ENCODE data around the gene FABP1.
A peak's percentile ranks its signal among the peaks of the same experiment; 100 is the strongest.

Gene FABP1

DNA sequence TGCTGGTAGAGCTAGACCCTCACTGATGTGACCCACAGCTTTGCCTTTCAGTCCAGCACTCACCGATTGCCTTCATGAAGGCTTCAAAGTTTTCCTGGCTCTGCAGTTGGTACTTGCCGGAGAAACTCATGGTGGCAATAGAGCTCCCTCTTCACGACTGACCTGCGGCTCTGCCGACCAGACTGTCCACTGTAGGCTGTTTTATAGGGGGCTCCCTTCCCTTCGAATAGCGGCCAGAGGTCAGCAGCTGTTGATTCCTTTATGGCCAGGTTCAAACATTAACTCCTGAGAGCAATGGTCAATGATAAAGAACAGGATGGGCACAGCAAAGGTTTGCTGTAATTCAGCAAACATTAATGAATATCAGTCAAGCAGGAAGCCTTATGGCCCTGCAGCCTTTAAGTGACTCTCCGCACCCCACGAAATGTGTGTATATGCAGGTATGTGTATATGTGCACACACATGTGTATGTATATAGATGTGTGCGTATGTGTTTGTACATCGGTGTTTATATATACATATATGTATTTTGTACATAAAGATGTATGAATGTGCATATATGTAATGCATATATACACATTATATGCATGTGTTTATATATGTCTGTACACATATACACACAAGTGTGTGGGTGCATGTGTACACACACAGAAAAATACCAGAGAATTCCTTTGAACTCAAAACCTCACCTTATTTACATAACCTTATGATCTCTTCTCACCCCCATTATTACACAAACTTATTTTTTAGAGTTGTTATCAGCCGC, at the start of gene FABP1:
Gene FABP1, minus strand, starts transcription at position 175 of the 766 bp plus-strand sequence. Its CDS starts 45 bp downstream, at position 130.
- DNase-seq = no peak

DNA sequence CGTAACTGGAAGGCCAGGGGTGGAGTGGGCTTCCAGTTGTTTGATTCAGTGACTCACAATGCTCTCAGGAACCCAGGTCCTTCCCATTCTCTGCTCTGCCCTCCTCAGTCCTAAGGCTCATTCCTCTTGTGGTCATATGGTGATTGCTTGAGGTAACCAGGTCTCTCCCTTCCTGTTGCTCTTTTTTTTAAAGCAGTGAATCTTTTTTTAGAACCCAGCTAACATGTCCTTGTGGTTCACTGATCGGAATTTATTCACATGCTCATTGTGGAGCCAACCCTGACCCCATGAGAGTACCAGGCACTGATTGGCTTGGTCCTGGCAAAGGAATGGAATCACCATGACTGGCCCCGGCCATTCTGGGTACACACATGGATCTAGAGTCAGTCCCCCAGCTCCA, 49.7 kb upstream of the FABP1 start:
- DNase-seq = no peak

DNA sequence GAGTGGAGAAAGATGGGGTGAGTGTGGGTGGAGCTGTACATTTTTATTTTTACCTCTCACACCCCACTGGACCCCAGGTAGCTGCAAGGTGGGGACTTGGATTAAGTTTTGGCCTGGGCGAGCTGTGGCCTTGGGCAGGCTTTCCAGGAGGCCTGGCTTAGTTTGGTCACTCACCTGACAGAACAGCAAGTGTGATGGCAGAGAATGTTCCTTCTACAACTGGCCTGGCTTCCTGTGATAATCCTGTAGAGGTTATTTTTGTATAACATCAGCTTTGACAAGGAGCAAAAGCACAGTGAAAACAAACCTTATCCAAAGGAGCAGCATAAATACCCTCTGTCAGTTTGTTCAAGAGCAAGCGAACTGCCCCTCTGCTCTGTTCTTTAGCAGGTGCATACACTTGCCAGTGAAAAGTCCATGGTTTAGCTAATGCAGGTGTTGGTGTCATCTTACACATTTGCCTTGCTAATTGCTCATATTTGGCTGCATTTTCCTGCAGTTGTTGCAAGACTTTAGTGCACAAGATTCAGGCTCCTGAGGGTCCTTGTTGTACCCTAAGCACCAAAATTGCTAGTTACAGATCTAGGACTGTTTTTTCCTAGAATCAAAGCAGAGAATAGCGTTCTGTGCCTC, 48.6 kb upstream of the FABP1 start:
- DNase-seq = peak; percentile 57

DNA sequence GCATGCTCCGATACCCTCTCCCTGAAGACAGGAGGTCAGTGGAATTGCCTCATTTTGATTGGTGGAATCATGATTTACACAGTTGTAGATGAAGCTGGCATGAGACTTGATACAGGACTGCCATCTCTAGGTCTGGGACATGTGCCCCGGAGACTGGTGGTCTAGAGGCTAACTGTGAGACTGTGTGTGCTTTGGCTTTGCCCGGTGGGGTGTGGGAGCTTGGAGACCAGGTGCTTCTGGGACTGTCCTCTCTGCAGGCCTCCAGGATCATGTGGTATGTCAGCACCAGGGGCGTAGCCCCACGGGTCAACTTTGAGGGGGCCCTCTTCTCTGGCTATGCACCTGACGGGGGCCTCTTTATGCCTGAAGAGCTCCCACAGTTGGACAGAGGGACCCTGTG, 45.0 kb upstream of the FABP1 start:
- DNase-seq = no peak

DNA sequence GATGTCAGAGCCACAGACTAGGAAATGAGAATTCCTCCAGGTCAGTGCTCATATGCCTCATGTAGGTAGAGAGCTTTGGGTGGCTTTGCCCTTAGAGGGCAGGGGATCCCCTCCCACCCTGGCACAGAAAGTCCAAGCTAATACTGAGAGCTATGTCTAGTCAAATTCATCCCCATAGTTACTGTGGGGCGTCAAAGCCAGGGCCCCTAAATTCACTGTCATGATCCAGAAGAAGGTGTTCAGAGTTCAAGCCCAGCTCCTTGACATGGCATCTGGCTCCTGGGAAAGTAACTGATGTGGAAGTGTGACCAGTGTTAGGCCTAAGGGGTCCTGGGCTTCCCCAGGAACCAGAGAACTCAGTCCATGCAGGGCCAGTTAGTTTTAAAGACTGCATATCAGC, 44.1 kb upstream of the FABP1 start:
- DNase-seq = no peak

DNA sequence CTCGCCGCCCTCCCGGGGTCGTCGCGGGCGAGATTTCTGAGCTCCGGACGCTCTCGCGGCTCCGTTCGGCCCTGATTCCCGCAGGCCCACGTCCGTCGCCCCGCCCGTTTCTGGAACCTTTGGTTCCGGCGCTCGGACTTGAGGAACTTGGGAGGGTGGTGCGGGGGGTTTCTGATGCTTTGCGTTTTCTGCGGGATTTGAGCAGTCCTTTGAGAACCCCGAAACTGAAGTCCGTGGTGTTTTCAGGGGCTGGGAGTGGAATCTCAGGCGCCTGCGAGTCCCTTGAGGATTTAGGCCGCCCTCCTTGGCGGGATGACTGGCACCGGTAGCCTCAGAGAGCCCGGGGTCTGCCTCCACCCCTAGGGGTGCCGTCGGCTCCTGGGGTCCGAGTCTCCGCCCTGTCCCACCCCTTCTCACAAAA, 42.6 kb upstream of the FABP1 start:
- DNase-seq = peak; percentile 45

DNA sequence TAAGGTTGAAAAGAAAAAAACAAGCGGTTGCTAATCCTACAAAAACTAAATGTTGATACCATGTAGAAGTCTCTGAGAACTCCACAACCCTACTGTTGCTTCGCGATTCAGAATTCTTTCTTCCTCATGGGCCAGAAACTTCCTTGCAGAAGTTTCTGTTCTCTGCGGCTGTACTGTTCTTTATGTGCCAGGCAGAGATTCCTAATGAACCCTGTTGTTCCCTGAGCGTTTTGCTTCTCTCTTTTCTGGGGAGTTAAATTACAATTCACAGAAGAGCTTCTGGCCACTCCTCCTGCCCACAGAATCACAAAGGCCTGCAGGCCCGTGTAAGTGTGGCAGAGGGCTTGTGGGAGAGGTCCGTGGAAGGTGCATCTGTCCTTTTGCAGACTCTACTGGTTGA, 40.5 kb upstream of the FABP1 start:
- DNase-seq = no peak

DNA sequence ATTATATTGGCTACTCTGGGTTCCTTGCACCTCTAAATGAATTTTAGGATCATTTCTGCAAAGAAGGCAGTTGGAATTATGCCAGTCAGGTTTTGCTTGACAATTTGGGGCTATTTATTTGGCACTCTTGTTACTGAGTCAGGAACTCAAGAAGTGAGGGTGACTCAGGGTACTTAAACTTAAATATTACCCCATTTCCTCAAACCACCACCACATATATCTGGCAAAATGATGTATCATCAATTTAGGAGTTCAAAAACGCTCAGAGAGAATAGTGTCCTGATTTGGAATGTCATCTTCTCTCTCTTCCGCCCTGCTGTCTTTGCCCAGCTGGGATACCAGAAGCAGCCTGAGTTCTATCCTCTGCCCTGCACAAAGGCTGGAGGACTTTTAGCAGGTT, 39.9 kb upstream of the FABP1 start:
- DNase-seq = no peak

DNA sequence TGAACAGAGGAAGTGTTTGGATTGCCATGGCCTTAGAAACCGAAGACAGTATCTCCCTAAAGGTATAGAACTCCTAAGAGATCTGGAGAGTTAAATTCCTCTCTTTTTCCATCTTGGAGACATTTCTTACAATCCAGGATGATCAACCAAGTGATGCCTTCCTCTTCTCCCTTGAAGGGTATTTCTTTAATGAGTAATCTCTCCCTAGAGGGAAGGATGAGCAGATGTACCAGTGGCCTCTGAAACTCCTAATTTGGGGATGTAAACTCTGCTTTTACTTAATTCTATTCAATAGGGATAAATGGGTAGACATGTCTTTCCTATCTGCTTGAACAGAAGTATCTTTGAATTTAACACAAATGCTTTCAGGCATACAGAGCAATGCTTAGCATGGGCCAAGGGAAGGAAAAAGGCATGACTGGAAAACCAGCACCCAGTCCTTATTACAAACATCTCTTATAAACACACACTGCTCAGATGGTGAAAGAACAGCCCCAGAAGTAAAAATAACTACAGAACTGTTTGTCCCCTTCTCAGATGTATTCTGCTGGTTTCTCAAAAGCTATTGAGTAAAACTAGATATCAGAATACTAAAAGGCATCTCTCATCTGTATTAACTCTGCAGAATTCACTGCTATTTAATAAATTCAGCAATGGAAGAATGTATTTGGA, 37.6 kb upstream of the FABP1 start:
- no peak for DNase-seq

DNA sequence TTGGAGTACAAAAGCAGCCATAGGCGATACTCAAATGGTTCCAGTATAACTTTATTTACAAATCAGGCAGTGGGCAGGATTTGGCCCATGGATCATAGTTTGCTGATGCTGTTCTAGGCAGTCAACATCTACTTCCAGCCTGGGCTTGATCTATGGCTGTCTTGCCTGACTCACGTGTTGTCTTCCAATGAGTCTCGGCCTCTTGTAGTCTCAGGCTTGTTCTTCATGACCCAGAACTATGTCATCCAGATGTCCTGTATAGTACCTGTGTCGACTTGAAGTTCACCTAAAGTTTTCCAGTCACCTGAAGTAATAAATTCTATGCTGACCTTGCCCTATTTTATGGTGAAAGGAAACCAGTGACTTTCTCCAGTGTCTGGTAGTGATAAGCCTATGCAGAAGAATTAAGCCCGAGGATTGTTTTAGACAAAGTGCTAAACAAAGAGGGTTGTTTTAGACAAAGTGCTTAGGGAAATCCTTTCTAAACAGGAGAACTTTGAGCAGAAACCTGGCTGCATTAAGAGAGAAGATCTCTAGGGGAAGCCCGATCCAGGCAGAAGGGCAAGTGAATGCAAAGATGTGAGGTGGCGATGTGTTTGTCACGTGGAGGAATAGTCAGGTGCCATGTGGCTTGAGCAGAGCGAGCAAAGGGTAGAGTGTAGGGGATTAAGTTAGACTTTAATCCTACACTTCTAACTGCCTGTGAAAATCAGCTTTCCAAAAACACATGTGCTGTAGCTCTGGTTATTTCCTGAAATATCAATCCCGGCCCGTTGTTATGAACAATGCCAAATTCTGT, 33.8 kb upstream of the FABP1 start:
- no peak for DNase-seq

DNA sequence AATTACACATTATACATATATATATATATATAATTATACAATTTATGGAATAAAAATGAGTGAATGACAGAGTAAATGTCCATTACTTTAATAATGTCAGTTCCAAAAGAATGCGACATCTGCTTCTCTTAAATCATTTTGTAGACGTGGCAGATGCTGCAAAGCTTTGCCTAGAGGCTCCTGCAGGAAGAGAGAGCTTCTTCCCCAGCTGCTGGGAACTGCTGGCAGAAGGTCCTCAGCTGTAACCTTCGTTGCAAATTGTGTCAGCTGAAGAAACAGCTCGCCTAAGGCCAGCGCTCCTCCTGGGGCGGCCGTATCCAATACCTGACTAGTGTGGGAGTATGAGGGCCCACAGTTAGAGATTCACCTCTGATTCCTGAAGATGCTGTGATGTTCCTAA, 32.7 kb upstream of the FABP1 start:
- DNase-seq = no peak

DNA sequence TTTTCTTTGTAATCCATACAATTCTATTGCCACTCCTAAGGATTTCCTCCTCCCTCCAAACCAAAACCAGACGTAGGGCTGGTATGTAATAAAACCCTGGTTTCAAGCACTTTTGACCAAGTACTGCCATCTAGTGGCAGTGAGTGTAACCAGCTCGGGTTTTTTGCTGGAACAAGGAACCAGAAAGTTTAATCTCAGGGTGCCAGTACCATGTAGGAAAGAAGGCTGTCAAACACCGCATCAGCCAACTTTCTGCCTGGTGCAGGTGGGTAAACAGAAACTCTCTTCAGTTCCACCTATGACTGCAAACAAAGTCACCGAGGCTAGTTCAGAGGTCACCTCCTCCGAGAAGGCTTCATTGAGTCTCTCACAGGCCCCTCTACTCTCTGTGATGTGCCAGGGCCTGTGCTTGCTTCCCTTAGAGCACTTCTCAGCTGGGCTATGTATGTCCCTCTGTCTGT, 32.1 kb upstream of the FABP1 start:
- DNase-seq = peak; percentile 66

DNA sequence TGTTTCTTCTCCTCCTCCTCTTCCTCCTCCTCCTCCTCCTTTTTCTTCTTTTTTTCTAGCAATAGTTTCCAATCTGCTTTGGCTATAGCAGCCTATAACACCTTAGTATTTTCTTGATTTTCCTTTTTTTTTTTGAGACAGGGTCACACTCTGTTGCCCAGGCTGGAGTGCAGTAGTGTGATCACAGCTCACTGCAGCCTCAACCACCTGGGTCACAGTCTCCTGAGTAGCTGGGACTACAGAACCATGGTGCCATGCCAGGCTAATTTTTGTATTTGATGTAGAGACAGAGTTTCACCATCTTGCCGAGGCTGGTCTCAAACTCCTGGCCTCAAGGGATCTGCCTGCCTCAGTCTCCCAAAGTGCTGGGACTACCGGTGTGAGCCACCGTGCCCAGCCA, 31.6 kb upstream of the FABP1 start:
- DNase-seq = no peak

DNA sequence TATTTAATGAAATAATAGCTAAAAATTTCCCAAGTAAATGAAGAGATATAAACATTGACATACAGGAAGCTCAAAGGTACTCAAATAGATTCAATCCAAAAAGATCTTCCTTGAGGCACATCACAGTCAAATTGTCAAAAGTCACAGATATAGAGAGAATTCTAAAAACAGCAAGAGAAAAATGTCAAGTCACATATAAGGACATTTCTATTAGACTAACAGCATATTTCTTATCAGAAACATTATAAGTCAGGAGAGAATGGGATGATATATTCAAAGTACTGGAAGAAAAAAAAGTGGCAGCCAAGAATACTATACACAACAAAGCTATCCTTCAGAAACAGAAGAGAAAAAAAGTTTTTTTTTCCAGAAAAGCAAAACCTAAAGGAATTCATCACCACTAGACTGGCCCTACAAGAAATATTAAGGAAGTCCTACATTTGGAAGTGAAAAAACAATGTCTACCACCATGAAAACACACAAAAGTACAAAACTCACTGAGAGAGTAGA, 21.1 kb upstream of the FABP1 start:
- DNase-seq = no peak

DNA sequence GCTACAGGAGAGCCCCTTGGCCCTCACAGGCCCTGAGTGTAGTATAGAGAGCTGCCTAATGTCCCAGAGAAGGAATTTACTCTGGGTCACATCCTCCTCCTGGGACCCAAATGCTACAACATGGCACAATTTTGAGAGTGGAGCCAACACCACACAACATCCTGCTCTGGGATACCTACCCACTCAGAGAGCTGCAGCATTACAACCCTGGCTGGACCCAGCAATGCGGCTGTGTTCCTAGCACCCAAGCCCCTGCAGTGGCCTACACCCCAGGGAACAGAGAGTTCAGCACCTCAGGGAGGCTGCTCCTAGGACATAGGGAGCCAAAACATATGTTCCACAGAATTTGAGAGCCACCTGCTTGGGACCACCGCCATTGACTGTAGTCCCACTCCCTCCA, 19.3 kb upstream of the FABP1 start:
- no peak for DNase-seq

DNA sequence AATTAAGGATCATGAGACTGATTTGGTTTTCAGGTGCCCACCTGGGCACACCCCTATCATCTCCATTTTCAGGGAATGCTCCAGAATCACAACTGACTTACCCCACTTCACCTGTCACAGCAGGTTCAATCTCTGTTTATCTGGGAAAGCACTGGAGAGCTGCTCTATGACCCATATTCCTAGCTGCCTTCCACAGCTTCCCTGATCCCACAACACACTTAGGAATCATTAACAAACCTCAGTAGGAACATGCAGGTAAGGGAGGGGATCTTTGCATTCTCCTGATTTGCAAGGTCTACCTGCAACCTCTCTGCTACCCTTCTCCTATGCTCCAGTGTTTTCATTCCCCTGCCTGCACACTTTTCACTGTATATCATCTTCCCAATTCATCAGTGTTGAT, 18.7 kb upstream of the FABP1 start:
- no peak for DNase-seq

DNA sequence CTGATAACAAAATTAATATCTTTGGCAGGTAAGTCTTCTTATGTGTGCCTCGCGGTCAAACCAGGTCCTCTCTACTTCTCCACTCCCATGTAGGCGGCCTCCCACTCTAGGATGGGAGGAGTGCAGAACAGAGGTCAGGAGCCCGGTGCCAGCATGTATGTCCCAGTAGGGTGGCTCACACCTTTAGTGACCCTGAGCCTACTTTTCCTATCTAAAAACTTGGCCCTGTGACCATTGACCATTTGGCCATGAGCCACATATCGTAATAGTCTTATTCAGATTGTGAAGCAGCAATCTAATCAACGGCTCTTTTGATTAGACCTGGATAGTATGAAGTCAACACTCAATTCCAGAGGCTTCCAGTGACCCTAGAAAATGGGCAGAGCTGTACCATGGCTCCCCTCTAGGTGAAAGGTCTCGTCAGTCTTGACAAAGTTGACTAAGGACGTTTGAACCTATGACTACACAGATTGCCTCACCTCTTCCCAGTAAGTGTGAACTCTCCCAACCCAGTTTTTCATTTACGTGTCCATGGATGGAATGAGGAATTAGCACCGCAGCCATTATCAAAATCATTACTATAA, 17.1 kb upstream of the FABP1 start:
- DNase-seq = no peak

DNA sequence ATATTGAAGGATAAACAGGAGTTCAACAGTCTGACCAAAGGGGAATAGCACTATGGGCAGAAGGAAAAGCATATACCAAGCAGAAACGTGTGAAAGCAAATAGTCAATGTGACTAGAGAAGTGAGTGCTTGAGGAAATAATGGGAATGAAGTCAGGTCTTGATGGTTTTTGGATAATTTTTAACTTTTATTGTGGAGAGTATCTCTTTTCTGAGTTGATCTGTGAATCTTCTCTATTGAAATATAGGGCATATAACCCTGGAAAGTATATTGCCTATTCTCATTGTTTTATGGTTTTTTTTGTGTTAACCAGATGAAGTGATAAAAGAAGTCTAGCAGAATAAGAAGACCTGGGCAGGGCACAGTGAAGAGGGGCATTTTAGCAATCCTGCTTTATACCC, 16.4 kb upstream of the FABP1 start:
- no peak for DNase-seq

DNA sequence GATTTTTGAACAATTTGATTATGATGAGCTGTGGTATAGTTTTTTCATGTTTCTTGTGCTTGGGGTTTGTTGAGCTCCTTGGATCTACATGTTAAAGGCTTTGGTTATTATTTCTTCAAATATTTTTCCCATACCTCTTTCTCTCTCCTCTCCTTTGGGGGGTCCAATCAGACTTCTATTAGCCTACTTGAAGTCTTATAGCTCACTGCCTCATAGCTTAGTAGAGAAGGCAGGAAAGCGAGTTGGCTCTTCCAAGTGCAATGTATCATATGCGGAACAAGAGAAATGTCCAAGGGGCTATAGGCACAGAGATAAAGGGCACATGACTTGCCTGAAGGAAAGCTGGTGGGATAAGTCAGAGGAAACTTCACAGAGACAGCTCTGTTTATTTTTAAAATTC, 14.1 kb upstream of the FABP1 start:
- DNase-seq = no peak

DNA sequence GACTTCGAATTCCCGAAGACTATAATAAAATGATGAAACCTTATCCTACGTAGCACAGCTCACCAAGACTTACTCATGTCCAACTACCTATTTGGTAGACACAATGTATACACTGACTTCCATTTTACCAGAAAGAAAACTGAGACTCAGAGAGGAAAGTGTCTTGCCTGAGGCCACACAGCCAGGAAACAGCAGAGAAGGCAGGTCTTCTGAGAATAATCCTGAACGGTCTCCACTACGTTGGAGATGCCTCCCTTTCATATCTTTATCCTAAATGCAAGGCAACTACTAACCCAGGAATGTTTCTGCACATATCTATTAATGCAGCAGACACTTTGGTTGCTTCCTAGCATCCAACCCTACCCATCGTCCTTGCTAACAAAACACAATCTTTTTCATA, 11.9 kb upstream of the FABP1 start:
- no peak for DNase-seq

DNA sequence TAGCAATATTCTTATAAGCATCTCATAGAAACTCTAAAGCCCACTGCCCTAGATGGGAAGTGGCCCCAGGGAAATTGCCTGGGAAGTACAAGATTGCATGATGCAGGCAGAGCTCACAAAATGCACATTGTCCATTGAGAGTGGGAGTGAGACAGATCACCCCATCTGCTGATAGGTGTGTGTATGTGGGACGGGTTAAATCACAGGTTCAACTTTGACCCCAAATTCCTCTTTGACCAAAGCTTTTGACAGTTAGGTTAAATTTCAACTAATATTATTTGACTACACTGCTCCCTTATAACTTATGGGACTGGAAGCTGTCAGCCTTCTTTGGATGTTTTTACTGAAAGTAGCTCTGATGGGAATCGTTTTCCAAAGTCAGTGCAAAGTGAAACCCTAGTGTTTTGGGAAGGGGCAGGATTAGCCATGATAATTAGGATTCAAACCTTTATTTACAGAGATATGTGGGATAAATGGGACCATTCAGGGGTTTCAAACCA, 11.4 kb upstream of the FABP1 start:
- DNase-seq = no peak

DNA sequence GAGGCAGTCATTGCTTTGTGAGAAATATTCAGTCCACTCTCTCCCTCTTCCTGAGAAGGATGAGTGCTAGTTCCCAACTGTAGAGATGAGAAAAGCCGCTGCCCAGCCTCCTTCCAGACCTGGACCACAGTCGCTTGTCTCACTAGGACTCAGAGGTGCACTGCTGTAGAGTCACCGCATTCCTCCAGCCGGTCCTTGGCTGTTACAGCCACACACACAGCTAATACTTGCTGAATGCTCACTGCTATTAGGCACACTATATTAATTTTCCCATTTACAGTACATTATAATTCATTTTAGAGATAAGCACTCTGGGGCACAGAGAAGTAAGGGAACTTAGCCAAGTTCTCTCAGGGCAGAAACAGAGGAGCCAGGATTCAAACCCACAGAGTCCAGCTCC, 10.0 kb upstream of the FABP1 start:
- DNase-seq = no peak

DNA sequence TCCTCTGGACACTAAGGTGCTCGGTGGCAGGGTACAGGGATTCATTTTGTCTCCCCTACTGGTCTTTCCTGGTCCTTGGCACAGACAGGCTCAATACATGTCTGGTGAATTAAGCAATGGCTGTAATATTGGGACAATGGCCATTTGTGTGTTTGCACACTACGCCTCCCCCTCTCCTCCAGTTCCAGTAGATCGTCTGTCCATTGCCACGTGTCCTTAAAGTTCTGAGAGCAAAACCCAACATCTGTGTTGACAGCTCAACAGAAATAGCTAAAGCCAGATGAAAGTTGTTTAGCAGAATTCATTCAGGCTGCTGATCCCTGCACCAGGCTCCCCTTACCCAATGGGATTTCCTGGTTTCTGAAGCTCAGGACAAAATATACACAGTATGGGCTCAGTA, 9.0 kb upstream of the FABP1 start:
- no peak for DNase-seq
